KBM-7 (cell line): ENCODE measurements around the gene PSG4.
"Not testable (repeated sequence)": the region's sequence is repeated elsewhere in the genome, so short reads cannot be mapped to it uniquely, and the experiment has no call there.

Source experiments
- DNase-seq: peaks from one replicate; pipeline ENCODE4 v3.0.0-alpha.2; 2015
- in situ Hi-C: fragments of 300-500 bp; cut with MboI; formaldehyde crosslinking; loops from 2 replicates; pipeline ENCODE4 v1.14.3; 2020; ENCODE audit warnings: low sequenced_read_pairs, low pct_unique_long_range_greater_than_20kb, mixed read lengths

PSG4 gene

DNA sequence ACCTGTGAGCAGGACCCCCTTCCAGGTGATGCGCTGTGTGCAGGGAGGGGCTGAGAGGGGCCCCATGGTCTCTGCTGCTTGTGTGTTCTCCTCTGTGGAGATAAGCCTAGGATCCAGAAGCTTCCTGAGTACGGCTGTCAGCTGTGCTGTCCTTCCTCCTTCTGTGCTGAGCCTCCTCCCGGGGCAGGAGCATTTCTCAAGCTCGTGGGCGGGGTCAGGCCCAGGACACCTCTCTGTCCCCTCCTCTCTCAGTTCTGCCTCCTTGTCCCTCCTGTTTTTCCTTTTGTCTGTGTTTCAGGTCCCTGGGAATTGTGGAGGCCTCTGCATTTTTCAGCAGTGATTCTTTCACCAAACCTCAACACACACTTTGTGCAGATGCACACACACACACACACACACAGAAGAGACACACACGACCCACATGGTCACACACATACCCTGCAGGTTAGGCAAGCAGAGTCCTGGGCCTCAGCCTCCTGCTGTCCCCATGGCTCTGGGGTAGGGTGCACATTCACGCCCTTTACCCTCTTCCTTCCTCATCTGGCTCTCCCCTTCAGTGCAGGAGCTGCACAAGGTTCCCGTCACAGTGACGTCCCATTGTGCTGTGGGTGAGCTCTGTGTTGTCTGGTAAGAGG lies at the start of gene PSG4:
TSS of gene PSG4 (minus strand) at position 168 of the 635 bp plus-strand sequence. CDS start at position 66, 102 bp downstream.
- DNase-seq, in situ Hi-C loops: not testable (repeated sequence)

DNA sequence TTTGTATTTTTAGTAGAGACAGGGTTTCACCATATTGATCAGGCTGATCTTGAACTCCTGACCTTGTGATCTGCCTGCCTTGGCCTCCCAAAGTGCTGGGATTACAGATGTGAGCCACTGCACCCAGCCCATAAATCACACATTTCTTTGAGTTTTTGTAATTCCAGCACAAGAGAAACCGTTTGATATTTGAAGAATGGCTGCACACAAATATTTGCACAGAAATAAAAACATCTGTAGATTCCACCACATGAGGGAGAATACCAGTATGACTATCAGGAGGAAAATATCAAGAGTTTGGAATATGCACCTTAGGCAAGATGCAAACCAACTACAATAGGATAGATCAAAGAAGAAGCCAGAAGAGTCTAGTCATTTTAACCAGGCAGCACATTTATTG lies 46.0 kb upstream of the PSG4 start:
- DNase-seq, in situ Hi-C loops: not testable (repeated sequence)

DNA sequence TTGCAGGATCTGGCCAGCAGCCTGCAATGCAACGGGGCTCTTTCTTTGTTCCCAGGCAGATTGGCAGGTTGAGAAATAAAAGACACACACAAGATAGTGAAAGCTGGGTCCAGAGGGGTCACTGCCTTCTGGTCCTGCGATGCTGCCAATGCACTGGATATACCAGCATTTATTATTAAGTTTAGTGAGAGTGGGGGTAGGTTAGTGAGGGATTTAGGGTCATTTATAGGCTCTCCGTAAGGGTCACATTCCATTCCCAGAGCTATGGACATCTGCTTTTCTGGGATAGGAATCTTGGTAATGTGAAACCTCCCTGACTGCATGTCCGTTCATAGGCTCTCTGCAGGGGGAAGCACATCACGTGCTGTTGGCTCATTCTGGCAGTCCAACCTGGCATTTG lies 44.9 kb upstream of the PSG4 start:
- DNase-seq, in situ Hi-C loops: not testable (repeated sequence)

DNA sequence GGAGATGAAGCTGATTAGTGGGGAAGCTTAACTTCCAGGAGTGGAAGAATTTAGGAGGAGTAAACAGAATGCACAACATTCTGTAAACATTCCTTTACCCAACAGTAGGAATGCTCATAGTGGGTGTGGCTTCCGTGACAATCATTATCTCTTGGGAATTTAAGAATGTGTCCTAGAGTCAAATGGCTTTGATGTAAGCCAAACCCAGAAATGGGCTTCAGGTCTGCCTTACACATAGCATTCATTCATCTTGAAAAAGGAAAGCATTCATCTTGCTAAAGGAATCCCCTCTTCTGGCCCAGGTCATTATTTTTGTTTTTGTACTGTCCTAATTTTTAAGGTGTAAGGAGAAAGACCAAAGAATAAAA lies 43.2 kb upstream of the PSG4 start:
- DNase-seq, in situ Hi-C loops: not testable (repeated sequence)

DNA sequence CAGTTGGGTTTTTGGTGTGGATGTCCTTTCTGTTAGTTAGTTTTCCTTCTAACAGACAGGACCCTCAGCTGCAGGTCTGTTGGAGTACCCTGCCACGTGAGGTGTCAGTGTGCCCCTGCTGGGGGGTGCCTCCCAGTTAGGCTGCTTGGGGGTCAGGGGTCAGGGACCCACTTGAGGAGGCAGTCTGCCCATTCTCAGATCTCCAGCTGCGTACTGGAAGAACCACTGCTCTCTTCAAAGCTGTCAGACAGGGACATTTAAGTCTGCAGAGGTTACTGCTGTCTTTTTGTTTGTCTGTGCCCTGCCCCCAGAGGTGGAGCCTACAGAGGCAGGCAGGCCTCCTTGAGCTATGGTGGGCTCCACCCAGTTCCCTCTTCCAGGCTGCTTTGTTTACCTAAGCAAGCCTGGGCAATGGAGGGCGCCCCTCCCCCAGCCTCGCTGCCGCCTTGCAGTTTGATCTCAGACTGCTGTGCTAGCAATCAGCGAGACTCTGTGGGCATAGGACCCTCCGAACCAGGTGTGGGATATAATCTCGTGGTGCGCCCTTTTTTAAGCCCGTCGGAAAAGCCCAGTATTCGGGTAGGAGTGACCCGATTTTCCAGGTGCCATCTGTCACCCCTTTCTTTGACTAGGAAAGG lies 41.9 kb upstream of the PSG4 start:
- in situ Hi-C loops, DNase-seq: not testable (repeated sequence)

DNA sequence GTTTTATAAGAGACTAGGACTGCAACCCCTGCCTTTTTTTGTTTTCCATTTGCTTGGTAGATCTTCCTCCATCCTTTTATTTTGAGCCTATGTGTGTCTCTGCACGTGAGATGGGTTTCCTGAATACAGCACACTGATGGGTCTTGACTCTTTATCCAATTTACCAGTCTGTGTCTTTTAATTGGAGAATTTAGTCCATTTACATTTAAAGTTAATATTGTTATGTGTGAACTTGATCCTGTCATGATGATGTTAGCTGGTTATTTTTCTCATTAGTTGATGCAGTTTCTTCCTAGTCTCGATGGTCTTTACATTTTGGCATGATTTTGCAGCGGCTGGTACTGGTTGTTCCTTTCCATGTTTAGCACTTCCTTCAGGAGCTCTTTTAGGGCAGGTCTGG lies 40.4 kb upstream of the PSG4 start:
- DNase-seq, in situ Hi-C loops: not testable (repeated sequence)

DNA sequence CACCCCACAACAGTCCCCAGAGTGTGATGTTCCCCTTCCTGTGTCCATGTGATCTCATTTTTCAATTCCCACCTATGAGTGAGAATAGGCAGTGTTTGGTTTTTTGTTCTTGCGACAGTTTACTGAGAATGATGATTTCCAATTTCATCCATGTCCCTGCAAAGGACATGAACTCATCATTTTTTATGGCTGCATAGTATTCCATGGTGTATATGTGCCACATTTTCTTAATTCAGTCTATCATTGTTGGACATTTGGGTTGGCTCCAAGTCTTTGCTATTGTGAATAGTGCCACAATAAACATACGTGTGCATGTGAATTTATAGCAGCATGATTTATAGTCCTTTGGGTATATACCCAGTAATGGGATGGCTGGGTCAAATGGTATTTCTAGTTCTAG lies 36.8 kb upstream of the PSG4 start:
- DNase-seq, in situ Hi-C loops: not testable (repeated sequence)

DNA sequence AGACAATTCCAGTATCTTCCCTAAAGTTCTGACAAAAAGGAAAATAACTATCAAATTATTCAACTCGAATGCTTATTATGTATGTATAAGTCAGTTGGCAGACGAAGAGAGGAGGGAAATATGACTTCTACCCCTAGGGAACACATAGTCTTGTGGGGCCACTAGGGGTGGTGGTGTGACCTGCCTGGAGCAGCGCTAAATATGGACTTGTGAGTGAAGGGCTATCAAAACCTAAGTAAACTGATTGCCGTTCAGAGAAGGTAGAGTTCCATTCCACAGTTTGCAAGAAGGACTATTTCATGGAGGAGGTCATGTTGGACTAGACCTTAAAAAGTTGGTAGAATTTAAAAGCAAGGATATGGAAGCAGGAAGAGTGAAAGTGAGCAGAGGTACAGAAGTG lies 32.8 kb upstream of the PSG4 start:
- in situ Hi-C loops, DNase-seq: not testable (repeated sequence)

DNA sequence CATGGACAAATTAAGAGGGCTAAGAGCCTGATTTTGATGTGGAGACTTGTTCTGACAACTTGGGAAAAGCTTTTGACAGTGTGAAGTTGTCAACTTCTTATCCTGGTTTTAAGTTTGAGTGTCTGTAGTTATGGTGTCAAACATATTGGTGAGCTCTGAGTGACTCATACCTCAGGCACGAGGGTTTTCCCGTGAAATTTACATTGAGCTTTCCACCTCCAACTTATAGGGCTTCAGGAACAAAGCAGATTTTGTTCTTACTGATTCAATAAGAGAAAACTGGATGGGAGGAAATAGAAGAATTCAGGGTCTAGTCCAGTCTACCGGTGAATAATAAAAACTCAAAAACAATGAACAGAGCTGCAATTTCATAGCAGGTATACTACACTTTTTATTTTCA lies 30.2 kb upstream of the PSG4 start:
- in situ Hi-C loops, DNase-seq: not testable (repeated sequence)

DNA sequence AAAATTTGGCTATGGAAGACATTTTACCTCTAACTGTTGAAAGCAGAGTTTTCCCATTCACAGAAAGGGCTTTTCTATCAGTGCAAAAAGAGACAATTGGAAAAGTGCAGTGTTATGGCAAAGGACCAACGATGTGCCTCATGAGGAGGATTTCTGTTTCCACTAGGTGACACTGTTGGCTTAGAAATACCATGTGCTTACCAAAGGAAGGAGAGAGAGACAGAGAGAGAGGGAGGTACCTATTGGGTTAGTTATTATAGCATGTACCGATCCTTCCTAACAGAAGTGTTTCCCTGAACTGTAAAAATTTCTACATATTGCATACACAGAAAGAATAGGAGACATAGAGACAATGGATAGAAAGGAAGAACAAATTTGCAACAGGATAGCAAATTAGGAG lies 23.9 kb upstream of the PSG4 start:
- DNase-seq: peak; percentile 62
- in situ Hi-C loops: no loop called here

DNA sequence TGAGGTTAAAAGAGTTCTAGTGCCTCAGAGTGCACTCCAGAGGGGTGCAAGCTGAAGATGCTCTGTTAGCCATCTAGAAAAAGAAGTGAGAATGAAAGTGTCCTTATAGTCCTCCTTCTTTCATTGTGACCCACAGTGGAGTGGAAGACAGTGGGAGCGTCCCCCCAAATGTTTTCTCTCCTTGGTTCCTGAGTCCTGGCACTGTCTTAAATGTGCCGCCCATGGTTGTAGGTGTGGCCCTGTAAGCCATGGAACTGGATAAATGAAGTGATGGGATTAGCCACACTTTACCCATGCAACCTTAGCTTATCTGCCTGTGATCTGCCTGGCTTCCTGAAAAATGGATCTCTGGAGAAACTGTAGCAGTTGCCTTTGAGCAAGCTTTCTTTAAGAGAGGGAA lies 23.3 kb upstream of the PSG4 start:
- in situ Hi-C loops: not testable (repeated sequence)

DNA sequence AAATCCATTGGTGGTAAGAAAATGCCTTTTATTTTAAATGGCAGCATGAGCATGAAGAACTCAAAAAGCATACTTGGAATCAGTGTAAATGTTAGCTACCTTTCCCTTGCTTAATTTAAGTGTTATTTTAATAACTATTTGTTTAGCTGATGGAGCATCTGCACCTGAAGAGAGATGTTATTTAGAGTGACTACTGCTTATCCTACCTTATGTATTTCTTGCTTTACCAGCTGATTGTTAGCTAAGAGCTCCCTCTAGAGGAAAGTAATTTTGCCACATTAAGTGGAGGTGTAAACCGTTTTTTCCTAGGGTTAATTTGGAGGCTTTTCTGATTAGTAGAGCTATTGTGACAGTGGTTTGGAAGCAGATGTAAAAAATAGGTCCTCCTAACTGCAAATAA lies 21.5 kb upstream of the PSG4 start:
- DNase-seq, in situ Hi-C loops: not testable (repeated sequence)

More for the DNA sequence above, 23.3 kb upstream of the PSG4 start:
- not testable (repeated sequence) for DNase-seq

DNA sequence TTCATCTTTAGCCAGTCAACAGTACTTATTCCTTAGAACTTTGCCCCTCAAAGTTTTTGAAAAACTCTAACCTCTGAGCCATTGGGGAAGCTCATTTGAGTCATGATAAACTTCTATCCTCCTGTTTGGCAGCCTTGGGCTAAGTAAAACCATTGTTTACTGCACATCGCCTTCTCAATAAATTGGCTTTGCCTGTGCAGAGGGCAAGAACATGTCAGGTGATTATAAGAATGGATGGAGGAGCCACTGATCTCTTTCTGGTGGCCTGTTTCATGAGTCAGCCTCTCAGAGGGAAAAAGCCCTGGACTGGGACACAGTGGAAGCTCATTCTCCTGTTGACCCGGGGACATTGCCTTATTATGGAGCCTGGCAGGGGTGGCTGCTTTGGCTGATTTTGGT lies 19.4 kb upstream of the PSG4 start:
- no peak for DNase-seq
- in situ Hi-C loops: no loop called here

DNA sequence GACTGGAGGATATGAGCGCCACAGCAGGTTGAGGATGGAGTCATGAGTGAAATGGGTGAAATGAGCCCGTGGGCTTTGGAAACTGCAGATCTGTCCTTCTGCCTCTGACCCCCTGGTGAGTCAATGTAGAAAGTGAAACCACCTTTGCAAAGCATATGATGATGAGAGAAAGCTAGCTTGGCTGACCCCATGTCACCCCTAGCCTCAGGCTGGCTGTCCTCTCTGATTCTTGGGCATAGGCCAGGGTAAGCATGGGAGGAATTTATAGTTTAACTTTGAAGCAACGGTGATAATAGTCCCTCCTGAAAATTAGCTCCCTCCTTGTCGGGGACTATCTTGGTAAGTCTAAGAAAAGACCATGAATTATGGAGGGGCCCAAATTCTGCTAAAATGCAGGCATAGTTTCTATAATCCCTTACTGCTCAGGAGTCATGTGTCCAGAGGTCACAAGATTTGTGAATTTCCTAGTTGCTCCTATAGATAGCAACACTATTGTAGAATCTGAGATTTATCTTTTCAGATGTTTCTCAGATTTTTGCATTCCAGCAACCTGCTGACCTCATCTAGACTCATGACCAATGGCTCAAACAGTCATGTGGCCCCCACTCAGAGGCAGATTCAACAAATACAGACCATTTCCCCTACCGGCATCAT lies 18.9 kb upstream of the PSG4 start:
- DNase-seq, in situ Hi-C loops: not testable (repeated sequence)

DNA sequence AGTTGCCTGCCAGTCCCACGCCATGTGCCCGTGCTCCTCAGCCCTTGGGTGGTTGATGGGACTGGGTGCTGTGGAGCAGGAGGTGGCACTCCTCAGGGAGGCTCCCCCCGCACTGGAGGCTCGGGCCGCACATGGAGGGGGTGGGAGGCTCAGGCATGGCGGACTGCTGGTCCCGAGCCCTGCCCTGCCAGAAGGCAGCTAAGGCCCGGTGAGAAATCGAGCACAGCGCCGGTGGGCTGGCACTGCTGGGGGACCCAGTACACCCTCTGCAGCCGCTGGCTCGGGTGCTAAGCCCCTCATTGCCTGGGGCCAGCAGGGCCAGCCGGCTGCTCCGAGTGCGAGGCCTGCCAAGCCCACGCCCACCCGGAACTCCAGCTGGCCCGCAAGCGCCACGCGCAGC lies 16.5 kb upstream of the PSG4 start:
- in situ Hi-C loops, DNase-seq: not testable (repeated sequence)

DNA sequence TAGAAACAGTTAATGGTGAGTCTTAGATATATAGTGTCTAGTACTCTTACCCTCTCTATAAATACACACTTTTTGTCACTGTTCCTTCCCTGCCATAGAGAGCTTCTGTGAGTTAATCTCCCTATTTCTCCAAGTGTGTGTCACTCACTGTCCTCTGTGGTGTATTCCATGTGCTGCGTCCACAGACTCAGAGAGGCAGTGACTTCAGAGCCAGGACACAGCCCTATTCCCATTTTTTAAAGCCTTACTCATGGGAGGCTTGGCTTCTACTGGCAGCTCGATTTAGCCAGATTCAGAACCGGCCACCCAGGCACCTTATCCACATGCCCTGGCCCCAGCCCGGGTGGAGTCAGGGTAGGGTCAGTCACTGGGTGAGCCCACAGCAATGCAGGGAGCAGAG lies 13.7 kb upstream of the PSG4 start:
- DNase-seq, in situ Hi-C loops: not testable (repeated sequence)

DNA sequence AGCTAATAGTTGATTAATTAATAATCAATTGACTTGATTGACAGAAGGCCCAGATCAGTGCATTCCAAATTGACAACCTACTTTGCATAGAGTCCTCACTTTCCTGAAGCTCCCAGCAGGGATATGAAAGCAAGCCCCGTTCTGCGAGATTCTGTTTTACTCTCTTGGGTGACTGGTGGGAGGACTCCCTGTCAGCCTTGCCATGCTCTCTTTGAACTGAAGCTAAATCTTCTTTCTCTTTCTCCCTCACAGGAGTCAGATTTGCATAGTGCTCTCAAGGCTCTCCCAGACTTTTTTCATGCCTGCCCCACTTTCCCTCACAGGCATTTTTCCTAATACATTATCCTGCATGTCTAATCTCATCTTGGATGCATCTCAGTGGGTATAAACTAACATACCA lies 10.4 kb upstream of the PSG4 start:
- DNase-seq, in situ Hi-C loops: not testable (repeated sequence)

DNA sequence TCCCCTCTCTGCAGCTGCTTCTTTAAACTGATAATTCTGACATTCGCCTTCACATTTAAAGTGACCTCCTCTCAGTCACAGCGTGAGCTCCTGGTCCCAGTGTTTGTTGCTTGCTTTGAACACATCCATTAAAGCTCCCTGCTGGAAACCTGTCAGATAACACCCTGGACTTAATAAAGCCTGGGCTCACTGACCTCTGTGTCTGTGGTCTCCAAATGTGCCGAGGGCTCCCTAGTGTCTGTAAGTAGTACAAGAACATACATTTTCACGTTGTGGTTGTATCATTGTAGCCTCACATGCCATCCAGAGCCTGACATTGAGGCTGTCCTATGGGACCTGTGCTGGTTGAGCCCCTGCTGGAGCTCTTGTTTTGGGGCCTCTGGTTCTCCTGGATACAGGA lies 2.6 kb upstream of the PSG4 start:
- DNase-seq: no peak
- in situ Hi-C loops: no loop called here

DNA sequence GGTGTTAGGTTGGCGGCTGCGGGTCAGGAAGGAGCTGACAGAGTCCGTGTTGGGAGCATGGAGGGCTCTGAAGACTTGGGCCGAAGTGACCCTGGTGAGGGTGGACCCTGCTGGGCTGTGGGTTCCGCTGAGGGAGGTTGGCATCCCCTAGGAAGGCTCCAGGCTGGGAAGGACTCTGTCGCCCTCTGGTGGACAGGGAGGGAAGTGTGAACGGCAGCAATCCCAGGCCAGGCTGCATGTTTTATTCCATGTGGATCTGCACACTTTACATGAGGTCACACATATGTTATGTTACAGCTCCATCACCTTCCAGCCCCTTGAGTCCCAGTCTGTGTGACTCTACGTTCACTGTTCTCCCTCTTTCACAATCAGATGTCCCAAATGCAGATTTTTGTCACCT lies 1.7 kb upstream of the PSG4 start:
- DNase-seq: not testable (repeated sequence)

DNA sequence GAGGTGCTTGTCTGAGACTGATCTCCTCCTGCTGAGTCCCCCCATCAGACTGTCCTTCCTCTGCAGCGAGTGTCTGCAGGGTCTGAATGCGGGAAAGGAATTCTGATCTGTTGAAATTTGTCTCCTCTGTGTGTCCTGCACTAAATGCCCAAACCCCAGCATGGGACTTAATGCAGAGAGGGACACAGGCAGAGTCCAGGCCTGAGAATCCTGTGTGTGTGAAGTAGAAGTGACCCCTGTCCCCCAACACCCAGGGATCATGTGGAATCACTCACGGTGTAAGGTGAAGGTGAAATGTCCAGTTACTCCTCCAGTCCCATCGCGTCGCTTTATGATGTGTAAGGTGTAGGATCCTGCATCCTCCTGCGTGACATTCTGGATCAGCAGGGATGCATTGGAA lies 1.8 kb downstream of the PSG4 start:
- DNase-seq, in situ Hi-C loops: not testable (repeated sequence)

More for the DNA sequence above, 1.7 kb upstream of the PSG4 start:
- in situ Hi-C loops: not testable (repeated sequence)
